ENCODE measurements around the gene CDC45. TPM values are rescaled to one million over a fixed set of nuclear protein-coding genes. Genes with fewer than 3 reads are reported as not detected.

Gene CDC45
- total and polyA plus RNA-seq, 7 experiments from 2014 or later = 0.35 to 57.7 (median 0.85) TPM

- Mint-ChIP-seq H3K27ac (peak overlapping the region in 3 of 9 donors; percentile 10 to 39 (median 14)), H3K36me3 (peaks cover 0 to 4% (median 0%) of the 10 kb centered on the region in 5 donors), H3K27me3 (no peaks in the 10 kb centered on the region), H3K9me3 (no peaks in the 10 kb centered on the region), H3K4me3 (peak overlapping the region in 1 of 10 donors; percentile 25), H3K4me1 (peaks cover 14 to 24% (median 18%) of the 10 kb centered on the region in 7 donors)
- intact Hi-C loops (cut with micrococcal nuclease) = no loop called here
- no peak for ATAC-seq
- no peak for DNase-seq
- Histone ChIP-seq H3K9me3 (ENCODE audit: control insufficient read depth in 2 of 3, low read length in 3 of 3) (no peaks in the 10 kb centered on the region), H3K27ac (ENCODE audit: low read depth, low read length) (no peak overlapping the region), H3K4me3 (ENCODE audit: low read length) (no peak overlapping the region), H3K27me3 (ENCODE audit: control insufficient read depth in 2 of 2, insufficient read depth in 2 of 2, low read length in 2 of 2) (no peaks in the 10 kb centered on the region), H3K36me3 (ENCODE audit: control insufficient read depth in 2 of 3, insufficient read depth in 3 of 3, low read length in 3 of 3) (no peaks in the 10 kb centered on the region), H3K4me1 (ENCODE audit: control insufficient read depth in 2 of 2, insufficient read depth in 2 of 2, low read length in 2 of 2) (peaks cover 0 to 16% of the 10 kb centered on the region in 2 donors)
- CTCF ChIA-PET = no interaction called here
- POLR2A ChIA-PET = no interaction called here
Measured at GRCh38 chr22:19503869-19504268, 24.1 kb downstream of the CDC45 start.

DNA sequence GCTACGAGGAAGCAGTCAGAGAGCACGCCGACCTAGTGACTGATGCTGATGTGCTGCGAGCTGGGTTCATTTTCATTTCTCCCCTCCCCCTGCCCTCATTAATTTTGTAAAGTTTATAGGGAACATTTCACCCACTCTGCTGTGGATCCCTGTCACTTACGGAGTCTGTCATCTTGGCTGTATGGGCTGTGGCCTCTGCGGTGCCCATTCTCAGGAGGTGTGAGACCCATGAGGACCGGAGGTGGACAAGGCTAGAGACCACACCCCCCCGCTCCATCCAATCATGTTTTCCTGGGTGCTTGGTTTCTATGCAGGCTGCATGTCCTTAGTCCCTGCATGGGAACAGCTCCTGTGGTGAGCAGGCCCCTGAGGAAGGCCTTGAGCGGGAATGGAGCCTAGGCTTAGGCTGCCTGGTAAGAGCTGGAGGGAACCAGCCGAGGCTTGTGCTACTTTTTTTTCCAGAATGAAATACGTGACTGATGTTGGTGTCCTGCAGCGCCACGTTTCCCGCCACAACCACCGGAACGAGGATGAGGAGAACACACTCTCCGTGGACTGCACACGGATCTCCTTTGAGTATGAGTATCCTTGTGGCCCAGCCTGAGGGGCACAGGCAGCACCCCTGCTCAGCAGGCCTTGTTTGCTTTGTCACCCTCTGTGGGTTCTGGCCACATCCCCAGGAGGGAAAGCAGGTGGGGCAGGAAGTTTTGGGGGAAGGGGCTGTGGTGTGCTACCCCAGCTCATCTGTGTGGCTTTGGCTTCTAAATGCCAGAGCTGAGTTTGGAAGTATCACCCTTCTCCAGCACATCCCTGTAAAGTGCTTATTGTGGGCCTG is 25.4 kb downstream of the CDC45 start:
- Mint-ChIP-seq H3K9me3 (no peaks in the 10 kb centered on the region), H3K27me3 (no peaks in the 10 kb centered on the region), H3K4me3 (peak overlapping the region in 8 of 10 donors; percentile 14 to 70 (median 46)), H3K36me3 (peaks cover 0 to 4% (median 0%) of the 10 kb centered on the region in 5 donors), H3K27ac (peak overlapping the region in 5 of 9 donors; percentile 10 to 81 (median 51)), H3K4me1 (peaks cover 14 to 24% (median 18%) of the 10 kb centered on the region in 7 donors)
- intact Hi-C loops (cut with micrococcal nuclease) = no loop called here
- Histone ChIP-seq H3K4me3 (ENCODE audit: low read length) (no peak overlapping the region), H3K36me3 (ENCODE audit: control insufficient read depth in 2 of 3, insufficient read depth in 3 of 3, low read length in 3 of 3) (no peaks in the 10 kb centered on the region), H3K4me1 (ENCODE audit: control insufficient read depth in 2 of 2, insufficient read depth in 2 of 2, low read length in 2 of 2) (peaks cover 0 to 16% of the 10 kb centered on the region in 2 donors), H3K27me3 (ENCODE audit: control insufficient read depth in 2 of 2, insufficient read depth in 2 of 2, low read length in 2 of 2) (no peaks in the 10 kb centered on the region), H3K27ac (ENCODE audit: low read depth, low read length) (no peak overlapping the region), H3K9me3 (ENCODE audit: control insufficient read depth in 2 of 3, low read length in 3 of 3) (no peaks in the 10 kb centered on the region)
- no peak for ATAC-seq
- peak in 3 of 9 donors; percentile 13 to 19 (median 16) for DNase-seq
- ChIA-PET CTCF (interaction anchor here (1.5 kb wide), 1 partner anchor 9 kb away, joined by 7 read pairs; no protein-coding TSS in a partner anchor), POLR2A (interaction anchor here (0.7 kb wide), 1 partner anchor 393 kb away, joined by 3 read pairs; no protein-coding TSS in a partner anchor)

GRCh38 chr22:19505735-19506126 is 26.0 kb downstream of the CDC45 start:
- no peak for ATAC-seq
- Histone ChIP-seq H3K4me1 (ENCODE audit: control insufficient read depth in 2 of 2, insufficient read depth in 2 of 2, low read length in 2 of 2) (peaks cover 0 to 16% of the 10 kb centered on the region in 2 donors), H3K27me3 (ENCODE audit: control insufficient read depth in 2 of 2, insufficient read depth in 2 of 2, low read length in 2 of 2) (no peaks in the 10 kb centered on the region), H3K27ac (ENCODE audit: low read depth, low read length) (no peak overlapping the region), H3K36me3 (ENCODE audit: control insufficient read depth in 2 of 3, insufficient read depth in 3 of 3, low read length in 3 of 3) (no peaks in the 10 kb centered on the region), H3K4me3 (ENCODE audit: low read length) (no peak overlapping the region), H3K9me3 (ENCODE audit: control insufficient read depth in 2 of 3, low read length in 3 of 3) (no peaks in the 10 kb centered on the region)
- Mint-ChIP-seq H3K36me3 (peaks cover 0 to 4% (median 0%) of the 10 kb centered on the region in 5 donors), H3K27ac (peak overlapping the region in 6 of 9 donors; percentile 10 to 81 (median 58)), H3K4me3 (peak overlapping the region in 8 of 10 donors; percentile 14 to 70 (median 46)), H3K9me3 (no peaks in the 10 kb centered on the region), H3K4me1 (peaks cover 14 to 24% (median 18%) of the 10 kb centered on the region in 7 donors), H3K27me3 (no peaks in the 10 kb centered on the region)
- intact Hi-C loops (cut with micrococcal nuclease) = no loop called here
- ChIA-PET POLR2A (no interaction called here), CTCF (interaction anchor here (0.7 to 1.5 kb wide), 2 partner anchors 10 to 31 kb away, joined by 3 to 7 read pairs; no protein-coding TSS in a partner anchor)
- DNase-seq = no peak

- no peaks in the 10 kb centered on the region for H3K36me3 ChIP-seq (ENCODE audit: control insufficient read depth in 2 of 3, insufficient read depth in 3 of 3, low read length in 3 of 3)
- no peak overlapping the region for H3K27ac ChIP-seq (ENCODE audit: low read depth, low read length)
- Mint-ChIP-seq H3K36me3 (peaks cover 0 to 8% (median 0%) of the 10 kb centered on the region in 5 donors), H3K4me1 (peaks cover 14 to 24% (median 18%) of the 10 kb centered on the region in 7 donors), H3K4me3 (peak overlapping the region in 1 of 10 donors; percentile 24), H3K9me3 (no peaks in the 10 kb centered on the region), H3K27ac (peak overlapping the region in 5 of 9 donors; percentile 53 to 81 (median 62)), H3K27me3 (no peaks in the 10 kb centered on the region)
- no peaks in the 10 kb centered on the region for H3K9me3 ChIP-seq (ENCODE audit: control insufficient read depth in 2 of 3, low read length in 3 of 3)
- intact Hi-C loops (cut with micrococcal nuclease) = no loop called here
- H3K27me3 ChIP-seq (ENCODE audit: control insufficient read depth in 2 of 2, insufficient read depth in 2 of 2, low read length in 2 of 2) = no peaks in the 10 kb centered on the region
- POLR2A ChIA-PET = no interaction called here
- peaks cover 0 to 16% of the 10 kb centered on the region in 2 donors for H3K4me1 ChIP-seq (ENCODE audit: control insufficient read depth in 2 of 2, insufficient read depth in 2 of 2, low read length in 2 of 2)
- CTCF ChIA-PET = interaction anchor here (0.7 to 1.5 kb wide), 2 partner anchors 10 to 30 kb away, joined by 3 to 7 read pairs; no protein-coding TSS in a partner anchor
- ATAC-seq (no peak), DNase-seq (no peak)
- no peak overlapping the region for H3K4me3 ChIP-seq (ENCODE audit: low read length)
Measured at GRCh38 chr22:19506212-19506611, 26.5 kb downstream of the CDC45 start.

DNA sequence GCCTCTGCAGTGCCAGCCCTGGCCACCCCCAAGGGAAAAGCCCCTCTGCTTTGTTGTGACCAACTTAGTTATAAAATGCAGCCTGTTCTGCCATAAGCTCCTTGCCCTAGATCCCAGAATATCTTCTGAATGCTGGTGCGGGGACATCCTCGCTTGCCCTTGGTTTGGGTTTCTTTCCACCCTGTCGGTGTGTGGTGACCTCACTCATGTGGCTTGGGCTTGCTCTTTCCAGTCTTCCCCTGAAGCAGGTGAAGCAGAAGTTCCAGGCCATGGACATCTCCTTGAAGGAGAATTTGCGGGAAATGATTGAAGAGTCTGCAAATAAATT is 27.8 kb downstream of the CDC45 start:
- H3K36me3 ChIP-seq (ENCODE audit: control insufficient read depth in 2 of 3, insufficient read depth in 3 of 3, low read length in 3 of 3) = no peaks in the 10 kb centered on the region
- H3K9me3 Mint-ChIP-seq = no peaks in the 10 kb centered on the region
- no peaks in the 10 kb centered on the region for H3K27me3 Mint-ChIP-seq

GRCh38 chr22:19508024-19508776 is 28.5 kb downstream of the CDC45 start:
- H3K4me3 Mint-ChIP-seq = no peak overlapping the region

More for the DNA sequence above, 27.8 kb downstream of the CDC45 start:
- intact Hi-C loops (cut with micrococcal nuclease) = no loop called here
- Histone ChIP-seq H3K4me1 (ENCODE audit: control insufficient read depth in 2 of 2, insufficient read depth in 2 of 2, low read length in 2 of 2) (peaks cover 0 to 16% of the 10 kb centered on the region in 2 donors), H3K27me3 (ENCODE audit: control insufficient read depth in 2 of 2, insufficient read depth in 2 of 2, low read length in 2 of 2) (no peaks in the 10 kb centered on the region), H3K9me3 (ENCODE audit: control insufficient read depth in 2 of 3, low read length in 3 of 3) (no peaks in the 10 kb centered on the region), H3K27ac (ENCODE audit: low read depth, low read length) (no peak overlapping the region), H3K4me3 (ENCODE audit: low read length) (no peak overlapping the region)
- POLR2A ChIA-PET = no interaction called here
- ATAC-seq (no peak), DNase-seq (no peak)
- Mint-ChIP-seq H3K36me3 (peaks cover 0 to 11% (median 0%) of the 10 kb centered on the region in 5 donors), H3K4me1 (peaks cover 14 to 24% (median 18%) of the 10 kb centered on the region in 7 donors), H3K27ac (peak overlapping the region in 1 of 9 donors; percentile 43), H3K4me3 (no peak overlapping the region)
- CTCF ChIA-PET = interaction anchor here (1.3 kb wide), 1 partner anchor 122 kb away, joined by 3 read pairs; no protein-coding TSS in a partner anchor

More at GRCh38 chr22:19508024-19508776, 28.5 kb downstream of the CDC45 start:
- Mint-ChIP-seq H3K27me3 (no peaks in the 10 kb centered on the region), H3K4me1 (peaks cover 14 to 24% (median 18%) of the 10 kb centered on the region in 7 donors), H3K27ac (no peak overlapping the region), H3K9me3 (peaks cover 0 to under 1% (median 0%) of the 10 kb centered on the region in 11 donors), H3K36me3 (peaks cover 0 to 14% (median 0%) of the 10 kb centered on the region in 5 donors)
- Histone ChIP-seq H3K9me3 (ENCODE audit: control insufficient read depth in 2 of 3, low read length in 3 of 3) (no peaks in the 10 kb centered on the region), H3K27ac (ENCODE audit: low read depth, low read length) (no peak overlapping the region), H3K4me1 (ENCODE audit: control insufficient read depth in 2 of 2, insufficient read depth in 2 of 2, low read length in 2 of 2) (peaks cover 0 to 16% of the 10 kb centered on the region in 2 donors), H3K27me3 (ENCODE audit: control insufficient read depth in 2 of 2, insufficient read depth in 2 of 2, low read length in 2 of 2) (no peaks in the 10 kb centered on the region), H3K4me3 (ENCODE audit: low read length) (no peak overlapping the region), H3K36me3 (ENCODE audit: control insufficient read depth in 2 of 3, insufficient read depth in 3 of 3, low read length in 3 of 3) (no peaks in the 10 kb centered on the region)
- intact Hi-C loops (cut with micrococcal nuclease) = no loop called here
- ATAC-seq = no peak
- POLR2A ChIA-PET = no interaction called here
- CTCF ChIA-PET = interaction anchor here (1.3 kb wide), 1 partner anchor 122 kb away, joined by 3 read pairs; no protein-coding TSS in a partner anchor
- DNase-seq = no peak
